Measurements from ENCODE around the gene NCR2. TPM values are rescaled to one million over a fixed set of nuclear protein-coding genes. Genes with fewer than 3 reads are reported as not detected.

The NCR2 gene
- total and polyA plus RNA-seq, 2 of the 13 experiments (the other 11 are each of a cell fraction or from before 2014, with no cell fraction given), result not detected

DNA sequence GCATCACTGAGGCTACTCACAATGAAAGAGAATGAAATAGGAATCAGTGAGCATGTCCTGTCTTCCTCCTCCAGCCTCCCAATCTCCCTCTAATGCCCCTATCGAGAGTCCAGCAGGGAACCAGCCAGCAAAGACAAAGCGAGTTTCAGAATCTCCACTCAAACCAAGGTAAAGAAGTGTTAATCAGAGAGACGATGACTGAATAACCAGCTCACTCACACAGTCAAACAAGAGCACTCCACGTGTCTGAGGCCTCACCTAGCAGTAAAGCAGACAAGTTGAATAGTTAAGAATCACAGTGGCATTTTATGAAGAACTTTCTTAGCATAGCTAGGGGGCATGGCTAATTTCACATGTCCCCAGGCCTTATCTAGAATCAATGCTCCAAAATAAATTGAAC is 45.6 kb upstream of the NCR2 start (continued):
- TF ChIP-seq, protein P1, sequence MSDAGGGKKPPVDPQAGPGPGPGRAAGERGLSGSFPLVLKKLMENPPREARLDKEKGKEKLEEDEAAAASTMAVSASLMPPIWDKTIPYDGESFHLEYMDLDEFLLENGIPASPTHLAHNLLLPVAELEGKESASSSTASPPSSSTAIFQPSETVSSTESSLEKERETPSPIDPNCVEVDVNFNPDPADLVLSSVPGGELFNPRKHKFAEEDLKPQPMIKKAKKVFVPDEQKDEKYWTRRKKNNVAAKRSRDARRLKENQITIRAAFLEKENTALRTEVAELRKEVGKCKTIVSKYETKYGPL (CRISPR knock-in tag; IDR thresholded peaks at IDR 0.05), result no peak
- TF ChIP-seq MAF1 (CRISPR knock-in tag; IDR thresholded peaks at IDR 0.05; ENCODE audit: borderline replicate concordance) (no peak), SYNCRIP (IDR thresholded peaks at IDR 0.05; ENCODE audit: insufficient read depth, low read depth, low read length) (no peak)

GRCh38 chr6:41291717-41292116 is 43.7 kb upstream of the NCR2 start:
- no TSS peak for BruUV-seq (replicated peaks)

GRCh38 chr6:41294214-41294872 is 41.1 kb upstream of the NCR2 start:
- no peak for FAIRE-seq
- BruUV-seq (replicated peaks), result no TSS peak
- CTCF ChIA-PET (ENCODE audit: low intra/inter-chr PET ratio, low total read pairs), result no interaction called here

More at GRCh38 chr6:41291717-41292116, 43.7 kb upstream of the NCR2 start:
- no peak for ATAC-seq
- Histone ChIP-seq H3K27ac (ENCODE audit: extremely low read length, insufficient read depth, low read length) (no peak overlapping the region), H4K20me1 (ENCODE audit: insufficient read depth, low read length) (no peaks in the 10 kb centered on the region), H3K9ac (ENCODE audit: insufficient read depth, low read depth, low read length) (no peak overlapping the region), H3K4me1 (ENCODE audit: insufficient read depth, low read length) (peaks cover 5% of the 10 kb centered on the region), H3K4me2 (ENCODE audit: low read depth, low read length) (no peak overlapping the region), H3K4me3 (replicated peaks in 1 of 3; ENCODE audit: insufficient read depth in 1 of 3, low read depth in 2 of 3, low read length in 3 of 3) (no peak overlapping the region), H2AFZ (ENCODE audit: low read length) (no peak overlapping the region), H3K27me3 (ENCODE audit: control insufficient read depth in 1 of 2, insufficient read depth in 2 of 2, low read length in 2 of 2) (peaks cover 8 to 29% of the 10 kb centered on the region in 2 experiments; a peak in 4 of 5 replicates), H3K36me3 (replicated peaks in 1 of 2; ENCODE audit: control insufficient read depth in 1 of 2, insufficient read depth in 2 of 2, low read length in 2 of 2) (no peaks in the 10 kb centered on the region), H3K9me3 (ENCODE audit: low read length) (no peaks in the 10 kb centered on the region), H3K79me2 (ENCODE audit: insufficient read depth, low read length) (no peaks in the 10 kb centered on the region)
- in situ Hi-C loops (cut with HindIII; ENCODE audit: extremely low pct_ligation_motif_present, low pct_unique_long_range_greater_than_20kb), result no loop called here
- intact Hi-C loops (cut with micrococcal nuclease; ENCODE audit: unreplicated experiment), result no loop called here
- 0% methylated on average over 1 of the region's 1 CpG for WGBS (ENCODE audit: low lambda C conversion rate)
- CTCF ChIA-PET (ENCODE audit: low intra/inter-chr PET ratio, low total read pairs), result no interaction called here
- TF ChIP-seq ZSCAN31 (CRISPR knock-in tag; IDR thresholded peaks at IDR 0.05; ENCODE audit: low read depth), result no peak
- POLR2A ChIA-PET, result no interaction called here
- DNase-seq (ENCODE audit: low spot score), result no peak
- no peak for FAIRE-seq

More at GRCh38 chr6:41294214-41294872, 41.1 kb upstream of the NCR2 start:
- Histone ChIP-seq H4K20me1 (ENCODE audit: insufficient read depth, low read length) (no peaks in the 10 kb centered on the region), H3K4me3 (replicated peaks in 1 of 3; ENCODE audit: insufficient read depth in 1 of 3, low read depth in 2 of 3, low read length in 3 of 3) (no peak overlapping the region), H3K36me3 (replicated peaks in 1 of 2; ENCODE audit: control insufficient read depth in 1 of 2, insufficient read depth in 2 of 2, low read length in 2 of 2) (no peaks in the 10 kb centered on the region), H3K9ac (ENCODE audit: insufficient read depth, low read depth, low read length) (no peak overlapping the region), H3K9me3 (ENCODE audit: low read length) (no peaks in the 10 kb centered on the region), H3K79me2 (ENCODE audit: insufficient read depth, low read length) (no peaks in the 10 kb centered on the region), H3K4me1 (ENCODE audit: insufficient read depth, low read length) (no peaks in the 10 kb centered on the region), H2AFZ (ENCODE audit: low read length) (no peak overlapping the region), H3K4me2 (ENCODE audit: low read depth, low read length) (no peak overlapping the region), H3K27ac (ENCODE audit: extremely low read length, insufficient read depth, low read length) (no peak overlapping the region), H3K27me3 (ENCODE audit: control insufficient read depth in 1 of 2, insufficient read depth in 2 of 2, low read length in 2 of 2) (peaks cover 8 to 26% of the 10 kb centered on the region in 2 experiments; a peak in 4 of 5 replicates)
- POLR2A ChIA-PET, result no interaction called here
- intact Hi-C loops (cut with micrococcal nuclease; ENCODE audit: unreplicated experiment), result no loop called here
- WGBS (ENCODE audit: low lambda C conversion rate), result 10% methylated on average over 3 of the region's 3 CpGs
- TF ChIP-seq, protein P2, sequence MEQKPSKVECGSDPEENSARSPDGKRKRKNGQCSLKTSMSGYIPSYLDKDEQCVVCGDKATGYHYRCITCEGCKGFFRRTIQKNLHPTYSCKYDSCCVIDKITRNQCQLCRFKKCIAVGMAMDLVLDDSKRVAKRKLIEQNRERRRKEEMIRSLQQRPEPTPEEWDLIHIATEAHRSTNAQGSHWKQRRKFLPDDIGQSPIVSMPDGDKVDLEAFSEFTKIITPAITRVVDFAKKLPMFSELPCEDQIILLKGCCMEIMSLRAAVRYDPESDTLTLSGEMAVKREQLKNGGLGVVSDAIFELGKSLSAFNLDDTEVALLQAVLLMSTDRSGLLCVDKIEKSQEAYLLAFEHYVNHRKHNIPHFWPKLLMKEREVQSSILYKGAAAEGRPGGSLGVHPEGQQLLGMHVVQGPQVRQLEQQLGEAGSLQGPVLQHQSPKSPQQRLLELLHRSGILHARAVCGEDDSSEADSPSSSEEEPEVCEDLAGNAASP (CRISPR knock-in tag; IDR thresholded peaks at IDR 0.05; ENCODE audit: borderline replicate concordance), result no peak
- TF ChIP-seq ZNF296 (CRISPR knock-in tag; conservative IDR thresholded peaks at IDR 0.05) (no peak), ZNF367 (CRISPR knock-in tag; IDR thresholded peaks at IDR 0.05; ENCODE audit: borderline replicate concordance) (no peak), NFYB (CRISPR knock-in tag; IDR thresholded peaks at IDR 0.05) (no peak), TBX3 (IDR thresholded peaks at IDR 0.05; ENCODE audit: borderline replicate concordance) (no peak), ZNF598 (CRISPR knock-in tag; IDR thresholded peaks at IDR 0.05; ENCODE audit: borderline replicate concordance) (no peak), ISX (CRISPR knock-in tag; conservative IDR thresholded peaks at IDR 0.05) (no peak), ZNF75D (CRISPR knock-in tag; IDR thresholded peaks at IDR 0.05; ENCODE audit: borderline replicate concordance) (no peak), ZNF724P (CRISPR knock-in tag; IDR thresholded peaks at IDR 0.05; ENCODE audit: borderline replicate concordance) (no peak)
- TF ChIP-seq, protein P3, sequence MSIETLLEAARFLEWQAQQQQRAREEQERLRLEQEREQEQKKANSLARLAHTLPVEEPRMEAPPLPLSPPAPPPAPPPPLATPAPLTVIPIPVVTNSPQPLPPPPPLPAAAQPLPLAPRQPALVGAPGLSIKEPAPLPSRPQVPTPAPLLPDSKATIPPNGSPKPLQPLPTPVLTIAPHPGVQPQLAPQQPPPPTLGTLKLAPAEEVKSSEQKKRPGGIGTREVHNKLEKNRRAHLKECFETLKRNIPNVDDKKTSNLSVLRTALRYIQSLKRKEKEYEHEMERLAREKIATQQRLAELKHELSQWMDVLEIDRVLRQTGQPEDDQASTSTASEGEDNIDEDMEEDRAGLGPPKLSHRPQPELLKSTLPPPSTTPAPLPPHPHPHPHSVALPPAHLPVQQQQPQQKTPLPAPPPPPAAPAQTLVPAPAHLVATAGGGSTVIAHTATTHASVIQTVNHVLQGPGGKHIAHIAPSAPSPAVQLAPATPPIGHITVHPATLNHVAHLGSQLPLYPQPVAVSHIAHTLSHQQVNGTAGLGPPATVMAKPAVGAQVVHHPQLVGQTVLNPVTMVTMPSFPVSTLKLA (IDR thresholded peaks at IDR 0.05), result no peak
- in situ Hi-C loops (cut with HindIII; ENCODE audit: extremely low pct_ligation_motif_present, low pct_unique_long_range_greater_than_20kb), result no loop called here
- no peak for ATAC-seq
- no peak for DNase-seq (ENCODE audit: low spot score)

All from HepG2 (cell line).